HCT116 (cell line): Measurements from ENCODE around the gene VSIG2. TPM values are rescaled to one million over a fixed set of nuclear protein-coding genes. Genes with fewer than 3 reads are reported as not detected.

Experiments
- ATAC-seq: fragments of 200-7000 bp; cut with Tn5 transposase; 2 replicates; pipeline ENCODE4 v1.9.1; 2020; ENCODE audit warnings: mild to moderate bottlenecking, moderate library complexity
- BruUV-seq: library from RNA; stranded (reverse); fragments of 400-500 nt; replicated peaks from 2 replicates; lab custom pipeline; 2021; lab: Mats Ljungman, UMichigan
- CTCF ChIA-PET: fragments of 300-600 bp; sonication (Branson Sonifier 250); formaldehyde crosslinking; loops from one replicate; lab custom pipeline; 2021; ENCODE audit warnings: antibody characterized with exemption; lab: Charles Lee
- POLR2A ChIA-PET: fragments of 300-600, 350-600 bp; sonication (Branson Sonifier 250); formaldehyde crosslinking; loops from one replicate; lab custom pipeline; 2021; ENCODE audit warnings: antibody characterized with exemption; lab: Charles Lee
- RAD21 ChIA-PET, 2 experiments: fragments of 300-600 bp; sonication (Branson Sonifier 250); formaldehyde crosslinking; loops; one replicate each; lab custom pipeline; 2023; ENCODE audit warnings: low total read pairs in 2 of 2; ENCODE audit not compliant: uncharacterized antibody in 2 of 2, unreplicated experiment in 2 of 2, low non-redundant PET in 1 of 2; lab: Charles Lee
- DNase-seq: peaks from one replicate; pipeline ENCODE4 v3.0.0-alpha.2; 2010; ENCODE audit warnings: low read depth, low spot score
- H2AFZ ChIP-seq: fragments of 200-600 bp; shearing (Covaris generic), sonication (generic); 2 replicates; pipeline ENCODE4 v1.6.1; 2017; ENCODE audit warnings: low read depth, mixed run types, mixed read lengths, antibody characterized with exemption, low read length; ENCODE audit not compliant: poor library complexity, severe bottlenecking
- H3K27ac ChIP-seq: 2 replicates; pipeline ENCODE4 v1.5.1; 2012; ENCODE audit warnings: low read depth, low read length
- H3K27me3 ChIP-seq: fragments of 200-600 bp; sonication (generic); 2 replicates; pipeline ENCODE4 v1.6.1; 2016; ENCODE audit warnings: mixed run types, low read length, mixed read lengths; ENCODE audit not compliant: insufficient read depth
- H3K36me3 ChIP-seq, 2 experiments: fragments of 200-500 bp in 1 of 2; fragments of 200-600 bp in 1 of 2; sonication (Bioruptor generic) in 1 of 2; sonication (generic) in 1 of 2; 2 replicates each; pipeline versions ENCODE4 v1.5.1 to v1.6.1; 2014 to 2016; ENCODE audit warnings: low read length in 2 of 2, inconsistent platforms in 1 of 2, mixed read lengths in 1 of 2, mixed run types in 1 of 2; ENCODE audit not compliant: insufficient read depth in 2 of 2, control insufficient read depth in 1 of 2
- H3K4me1 ChIP-seq, 2 experiments: fragments of 200-600 bp in 1 of 2; sonication (generic) in 1 of 2; 2 replicates each; pipeline versions ENCODE4 v1.5.1 to v1.6.1; 2012 to 2017; ENCODE audit warnings: low read length in 2 of 2, inconsistent platforms in 1 of 2, mild to moderate bottlenecking in 1 of 2, mixed read lengths in 1 of 2, mixed run types in 1 of 2, moderate library complexity in 1 of 2; ENCODE audit not compliant: insufficient read depth in 2 of 2, control insufficient read depth in 1 of 2
- H3K4me2 ChIP-seq: fragments of 200-600 bp; sonication (generic); 2 replicates; pipeline ENCODE4 v1.6.1; 2017; ENCODE audit warnings: mixed run types, low read length, mixed read lengths
- H3K4me3 ChIP-seq, 2 experiments: fragments of 200-600 bp in 1 of 2; sonication (generic) in 1 of 2; replicated peaks in 1 of 2; 2 replicates each; pipeline ENCODE4 v1.5.1; 2011 to 2016; ENCODE audit warnings: low read length in 2 of 2, control low read depth in 1 of 2, low read depth in 1 of 2, mild to moderate bottlenecking in 1 of 2, mixed read lengths in 1 of 2, mixed run types in 1 of 2
- H3K79me2 ChIP-seq: fragments of 200-600 bp; sonication (generic); 2 replicates; pipeline ENCODE4 v1.6.1; 2017; ENCODE audit warnings: mild to moderate bottlenecking, mixed run types, low read length, moderate library complexity, mixed read lengths; ENCODE audit not compliant: insufficient read depth
- H3K9ac ChIP-seq: fragments of 200-600 bp; sonication (generic); 2 replicates; pipeline ENCODE4 v1.6.1; 2016; ENCODE audit warnings: low read length, mixed read lengths
- H3K9me2 ChIP-seq: fragments of 200-600 bp; sonication (generic), shearing (Covaris generic); 2 replicates; pipeline ENCODE4 v1.6.1; 2017; ENCODE audit warnings: mixed run types, mild to moderate bottlenecking, moderate library complexity; ENCODE audit not compliant: insufficient read depth
- H3K9me3 ChIP-seq, 2 experiments: fragments of 200-500 bp in 1 of 2; fragments of 200-600 bp in 1 of 2; sonication (Bioruptor generic) in 1 of 2; sonication (generic) in 1 of 2; 2 replicates each; pipeline ENCODE4 v1.6.1; 2014 to 2017; ENCODE audit warnings: low read length in 2 of 2, mixed read lengths in 2 of 2, inconsistent platforms in 1 of 2, low read depth in 1 of 2, mild to moderate bottlenecking in 1 of 2, mixed run types in 1 of 2, moderate library complexity in 1 of 2; ENCODE audit not compliant: control insufficient read depth in 1 of 2, insufficient read depth in 1 of 2
- H4K20me1 ChIP-seq: fragments of 200-600 bp; sonication (generic), shearing (Covaris generic); 2 replicates; pipeline ENCODE4 v1.6.1; 2017; ENCODE audit warnings: mixed run types, mild to moderate bottlenecking, moderate library complexity; ENCODE audit not compliant: insufficient read depth
- CBX3 ChIP-seq: IDR thresholded peaks from 2 replicates; pipeline ENCODE4 v1.6.1; 2012; ENCODE audit warnings: low read depth
- EGR1 ChIP-seq: IDR thresholded peaks from 2 replicates; pipeline ENCODE4 v1.6.1; 2012; ENCODE audit warnings: low read depth
- EZH2 ChIP-seq: fragments of 200-600 bp; sonication (generic); IDR thresholded peaks from 2 replicates; pipeline ENCODE4 v1.6.1; 2017; ENCODE audit warnings: antibody characterized with exemption, mixed run types
- EZH2phosphoT487 ChIP-seq: fragments of 200-600 bp; IDR thresholded peaks from 2 replicates; pipeline ENCODE4 v1.6.1; 2018; ENCODE audit warnings: antibody characterized with exemption, borderline replicate concordance
- FOSL1 ChIP-seq: IDR thresholded peaks from 2 replicates; pipeline ENCODE4 v1.6.1; 2012; ENCODE audit warnings: low read depth
- JUND ChIP-seq: IDR thresholded peaks from 2 replicates; pipeline ENCODE4 v1.6.1; 2012
- POLR2A ChIP-seq: IDR thresholded peaks from 2 replicates; pipeline ENCODE4 v1.7.0; 2011; ENCODE audit warnings: borderline replicate concordance; ENCODE audit not compliant: insufficient read depth, insufficient read length; ENCODE audit errors: extremely low read depth
- POLR2AphosphoS5 ChIP-seq: IDR thresholded peaks from 2 replicates; pipeline ENCODE4 v1.6.1; 2011; ENCODE audit warnings: mild to moderate bottlenecking, low read depth, low read length, moderate library complexity
- SP1 ChIP-seq: IDR thresholded peaks from 2 replicates; pipeline ENCODE4 v1.6.1; 2012; ENCODE audit warnings: low read depth
- SRF ChIP-seq: IDR thresholded peaks from 2 replicates; pipeline ENCODE4 v1.6.1; 2012; ENCODE audit warnings: low read depth
- ZNF274 ChIP-seq: fragments of 200-500 bp; sonication (Bioruptor generic); IDR thresholded peaks from 2 replicates; pipeline ENCODE4 v1.6.1; 2014; ENCODE audit warnings: mild to moderate bottlenecking, low read depth, low read length, inconsistent platforms
- intact Hi-C: fragments of 100-400 bp; cut with micrococcal nuclease; formaldehyde crosslinking; loops from 2 replicates; pipeline ENCODE4 v1.10.0; 2022
- total RNA-seq: library from RNA; stranded (reverse); gene quantifications from one replicate; pipeline ENCODE4 v1.2.1, GENCODE V29; 2021; ENCODE audit not compliant: unreplicated experiment
- TF ChIP-seq, protein P1 (sequence below): IDR thresholded peaks from 2 replicates; pipeline ENCODE4 v1.6.1; 2012; ENCODE audit warnings: low read depth
- TF ChIP-seq, protein P2 (sequence below): IDR thresholded peaks from 2 replicates; pipeline ENCODE4 v1.6.1; 2011; ENCODE audit warnings: mild to moderate bottlenecking, low read length, moderate library complexity; ENCODE audit not compliant: insufficient replicate concordance; ENCODE audit errors: extremely low read depth

VSIG2 gene
- total RNA-seq, 1 experiment from 2014 or later = not detected

DNA sequence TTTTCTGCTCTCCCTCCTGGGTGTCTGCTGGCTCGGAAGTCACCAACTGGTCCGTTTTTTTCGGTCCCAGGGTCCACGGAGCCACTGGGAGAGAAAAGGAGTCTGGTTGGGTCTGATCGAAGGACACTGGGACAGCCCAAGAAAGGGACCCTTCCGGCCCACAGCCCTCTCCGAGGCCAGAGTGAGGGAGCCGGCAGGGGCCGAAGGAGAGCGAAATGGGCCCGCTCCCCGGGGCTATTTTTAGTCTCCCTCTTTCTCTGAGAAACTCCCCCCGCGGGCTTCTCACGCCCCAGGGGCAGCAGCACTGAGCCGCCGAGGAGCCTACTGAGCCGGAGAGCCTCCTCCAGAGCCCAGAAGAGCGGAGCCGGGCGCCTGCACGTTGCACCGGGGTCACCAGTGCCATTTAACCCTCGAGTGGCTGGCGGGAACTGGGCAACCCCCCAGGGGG is 8.2 kb upstream of the VSIG2 start:
- H3K36me3 ChIP-seq = no peaks in the 10 kb centered on the region
- H4K20me1 ChIP-seq = no peaks in the 10 kb centered on the region; the same call in 1 of the 2 replicates
- no peak overlapping the region for H3K4me2 ChIP-seq
- ChIA-PET CTCF (interaction anchor here (0.8 kb wide), 1 partner anchor 10 kb away, joined by 3 read pairs; no protein-coding TSS in a partner anchor), POLR2A (no interaction called here), RAD21 (no interaction called here)
- ATAC-seq (no peak), DNase-seq (no peak)
- TF ChIP-seq CBX3 (no peak), SRF (no peak), JUND (no peak), EZH2 (no peak), FOSL1 (no peak), POLR2AphosphoS5 (no peak), EGR1 (no peak), EZH2phosphoT487 (no peak), POLR2A (no peak), SP1 (no peak), ZNF274 (no peak)
- TF ChIP-seq, protein P1, sequence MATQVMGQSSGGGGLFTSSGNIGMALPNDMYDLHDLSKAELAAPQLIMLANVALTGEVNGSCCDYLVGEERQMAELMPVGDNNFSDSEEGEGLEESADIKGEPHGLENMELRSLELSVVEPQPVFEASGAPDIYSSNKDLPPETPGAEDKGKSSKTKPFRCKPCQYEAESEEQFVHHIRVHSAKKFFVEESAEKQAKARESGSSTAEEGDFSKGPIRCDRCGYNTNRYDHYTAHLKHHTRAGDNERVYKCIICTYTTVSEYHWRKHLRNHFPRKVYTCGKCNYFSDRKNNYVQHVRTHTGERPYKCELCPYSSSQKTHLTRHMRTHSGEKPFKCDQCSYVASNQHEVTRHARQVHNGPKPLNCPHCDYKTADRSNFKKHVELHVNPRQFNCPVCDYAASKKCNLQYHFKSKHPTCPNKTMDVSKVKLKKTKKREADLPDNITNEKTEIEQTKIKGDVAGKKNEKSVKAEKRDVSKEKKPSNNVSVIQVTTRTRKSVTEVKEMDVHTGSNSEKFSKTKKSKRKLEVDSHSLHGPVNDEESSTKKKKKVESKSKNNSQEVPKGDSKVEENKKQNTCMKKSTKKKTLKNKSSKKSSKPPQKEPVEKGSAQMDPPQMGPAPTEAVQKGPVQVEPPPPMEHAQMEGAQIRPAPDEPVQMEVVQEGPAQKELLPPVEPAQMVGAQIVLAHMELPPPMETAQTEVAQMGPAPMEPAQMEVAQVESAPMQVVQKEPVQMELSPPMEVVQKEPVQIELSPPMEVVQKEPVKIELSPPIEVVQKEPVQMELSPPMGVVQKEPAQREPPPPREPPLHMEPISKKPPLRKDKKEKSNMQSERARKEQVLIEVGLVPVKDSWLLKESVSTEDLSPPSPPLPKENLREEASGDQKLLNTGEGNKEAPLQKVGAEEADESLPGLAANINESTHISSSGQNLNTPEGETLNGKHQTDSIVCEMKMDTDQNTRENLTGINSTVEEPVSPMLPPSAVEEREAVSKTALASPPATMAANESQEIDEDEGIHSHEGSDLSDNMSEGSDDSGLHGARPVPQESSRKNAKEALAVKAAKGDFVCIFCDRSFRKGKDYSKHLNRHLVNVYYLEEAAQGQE = no peak
- TF ChIP-seq, protein P2, sequence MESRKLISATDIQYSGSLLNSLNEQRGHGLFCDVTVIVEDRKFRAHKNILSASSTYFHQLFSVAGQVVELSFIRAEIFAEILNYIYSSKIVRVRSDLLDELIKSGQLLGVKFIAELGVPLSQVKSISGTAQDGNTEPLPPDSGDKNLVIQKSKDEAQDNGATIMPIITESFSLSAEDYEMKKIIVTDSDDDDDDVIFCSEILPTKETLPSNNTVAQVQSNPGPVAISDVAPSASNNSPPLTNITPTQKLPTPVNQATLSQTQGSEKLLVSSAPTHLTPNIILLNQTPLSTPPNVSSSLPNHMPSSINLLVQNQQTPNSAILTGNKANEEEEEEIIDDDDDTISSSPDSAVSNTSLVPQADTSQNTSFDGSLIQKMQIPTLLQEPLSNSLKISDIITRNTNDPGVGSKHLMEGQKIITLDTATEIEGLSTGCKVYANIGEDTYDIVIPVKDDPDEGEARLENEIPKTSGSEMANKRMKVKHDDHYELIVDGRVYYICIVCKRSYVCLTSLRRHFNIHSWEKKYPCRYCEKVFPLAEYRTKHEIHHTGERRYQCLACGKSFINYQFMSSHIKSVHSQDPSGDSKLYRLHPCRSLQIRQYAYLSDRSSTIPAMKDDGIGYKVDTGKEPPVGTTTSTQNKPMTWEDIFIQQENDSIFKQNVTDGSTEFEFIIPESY = no peak
- no TSS peak for BruUV-seq
- no peak overlapping the region for H3K9ac ChIP-seq
- H3K4me3 ChIP-seq = no peak overlapping the region
- no peaks in the 10 kb centered on the region for H3K9me3 ChIP-seq
- H3K27ac ChIP-seq = no peak overlapping the region
- no peaks in the 10 kb centered on the region for H3K27me3 ChIP-seq
- no peak overlapping the region for H2AFZ ChIP-seq
- no peaks in the 10 kb centered on the region for H3K9me2 ChIP-seq
- peaks cover 20 to 40% of the 10 kb centered on the region in 2 experiments for H3K4me1 ChIP-seq
- H3K79me2 ChIP-seq = no peaks in the 10 kb centered on the region
- intact Hi-C loops = no loop called here
